AG04449 (cell line): ENCODE data around the gene MGMT.

Experiments used
- CTCF ChIA-PET: fragments of 350-600 bp; formaldehyde crosslinking; extraction: SDS; loops from one replicate; lab custom pipeline; 2021; ENCODE audit warnings: antibody characterized with exemption; lab: Yijun Ruan, JAX
- POLR2A ChIA-PET: fragments of 400-600, 350-600 bp; formaldehyde crosslinking; extraction: SDS; loops from one replicate; lab custom pipeline; 2020; ENCODE audit warnings: antibody characterized with exemption, inconsistent platforms; lab: Yijun Ruan, JAX
- DNase-seq: peaks from one replicate; pipeline ENCODE4 v3.0.0-alpha.2; 2010; ENCODE audit warnings: low read depth, low spot score
- H3K4me3 ChIP-seq: 2 replicates; pipeline ENCODE4 v1.5.1; 2011; ENCODE audit warnings: low read depth, mild to moderate bottlenecking, control low read depth, low read length
- TF ChIP-seq, protein P1 (sequence below): IDR thresholded peaks from one replicate; pipeline ENCODE4 v1.5.1; 2011; ENCODE audit warnings: mild to moderate bottlenecking, moderate library complexity, low read length, control low read depth, inconsistent platforms; ENCODE audit not compliant: insufficient read depth; ENCODE audit errors: missing control alignments

Gene MGMT

GRCh38 chr10:129560361-129560760 lies 93.3 kb downstream of the MGMT start:
- no peak for DNase-seq
- TF ChIP-seq, protein P1, sequence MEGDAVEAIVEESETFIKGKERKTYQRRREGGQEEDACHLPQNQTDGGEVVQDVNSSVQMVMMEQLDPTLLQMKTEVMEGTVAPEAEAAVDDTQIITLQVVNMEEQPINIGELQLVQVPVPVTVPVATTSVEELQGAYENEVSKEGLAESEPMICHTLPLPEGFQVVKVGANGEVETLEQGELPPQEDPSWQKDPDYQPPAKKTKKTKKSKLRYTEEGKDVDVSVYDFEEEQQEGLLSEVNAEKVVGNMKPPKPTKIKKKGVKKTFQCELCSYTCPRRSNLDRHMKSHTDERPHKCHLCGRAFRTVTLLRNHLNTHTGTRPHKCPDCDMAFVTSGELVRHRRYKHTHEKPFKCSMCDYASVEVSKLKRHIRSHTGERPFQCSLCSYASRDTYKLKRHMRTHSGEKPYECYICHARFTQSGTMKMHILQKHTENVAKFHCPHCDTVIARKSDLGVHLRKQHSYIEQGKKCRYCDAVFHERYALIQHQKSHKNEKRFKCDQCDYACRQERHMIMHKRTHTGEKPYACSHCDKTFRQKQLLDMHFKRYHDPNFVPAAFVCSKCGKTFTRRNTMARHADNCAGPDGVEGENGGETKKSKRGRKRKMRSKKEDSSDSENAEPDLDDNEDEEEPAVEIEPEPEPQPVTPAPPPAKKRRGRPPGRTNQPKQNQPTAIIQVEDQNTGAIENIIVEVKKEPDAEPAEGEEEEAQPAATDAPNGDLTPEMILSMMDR, result no peak
- no peak overlapping the region for H3K4me3 ChIP-seq
- ChIA-PET POLR2A (no interaction called here), CTCF (no interaction called here)

DNA sequence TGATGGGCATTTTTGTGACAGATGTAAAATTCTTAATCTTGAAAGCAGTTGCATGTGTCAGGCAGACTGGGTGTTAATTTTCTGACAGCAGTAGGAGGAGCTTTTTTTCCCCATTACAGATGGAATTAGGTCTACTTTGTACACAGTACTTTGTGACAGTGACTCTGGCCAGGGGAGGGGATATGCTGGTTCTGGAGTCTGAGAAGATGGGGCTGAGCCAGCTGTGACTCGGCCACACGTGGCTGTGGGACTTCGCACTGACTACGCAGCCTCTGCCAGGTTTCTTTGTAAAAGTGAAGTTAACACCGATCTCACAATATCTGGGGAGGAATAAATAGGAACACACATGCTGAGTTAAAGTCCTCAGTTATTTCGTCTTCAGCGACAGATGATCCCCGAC lies 95.4 kb downstream of the MGMT start:
- no peak overlapping the region for H3K4me3 ChIP-seq
- ChIA-PET POLR2A (no interaction called here), CTCF (interaction anchor here (1.3 kb wide), 1 partner anchor 16 kb away, joined by 3 read pairs; no protein-coding TSS in a partner anchor)
- no peak for DNase-seq
- TF ChIP-seq, protein P1, result no peak

GRCh38 chr10:129564923-129565322 lies 97.9 kb downstream of the MGMT start:
- ChIA-PET POLR2A (no interaction called here), CTCF (no interaction called here)
- DNase-seq, result no peak
- H3K4me3 ChIP-seq, result no peak overlapping the region
- TF ChIP-seq, protein P1, result no peak

DNA sequence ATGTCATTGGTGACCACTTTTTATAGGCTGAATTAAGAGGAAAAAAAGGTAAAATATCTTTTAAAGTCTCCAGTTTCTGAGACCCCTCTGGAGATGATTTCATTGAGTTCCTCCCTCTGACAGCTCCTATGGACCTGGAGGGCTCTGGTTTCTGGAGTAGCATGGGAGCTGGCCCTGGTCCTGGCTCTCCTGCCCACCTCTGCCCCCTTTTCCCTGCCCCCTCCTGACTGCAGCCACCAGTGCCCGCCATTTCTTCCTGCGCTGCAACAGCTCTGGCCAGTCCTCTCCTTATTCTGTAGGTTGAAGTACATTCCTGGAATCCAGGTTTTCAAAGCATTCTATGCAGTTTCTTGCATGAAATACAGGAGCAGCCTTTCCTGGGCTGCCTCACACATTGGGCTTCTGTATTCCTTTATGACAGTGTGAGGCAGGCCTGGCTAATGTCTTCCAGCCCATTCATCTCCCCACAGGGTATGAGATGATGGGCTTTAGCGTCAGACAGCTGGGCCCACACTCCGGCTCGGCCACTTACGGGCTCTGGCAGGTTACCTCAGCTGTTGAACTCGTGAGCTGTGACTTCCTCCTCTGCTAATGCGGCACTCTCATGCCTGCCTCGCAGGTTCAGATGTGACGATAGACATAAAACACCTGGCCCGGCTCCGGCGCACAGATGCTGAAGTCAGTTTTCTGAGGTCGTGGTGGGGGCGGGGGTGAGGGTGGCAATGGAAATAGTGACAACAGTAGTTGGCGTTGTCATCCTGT lies 101.7 kb downstream of the MGMT start:
- POLR2A ChIA-PET, result no interaction called here

DNA sequence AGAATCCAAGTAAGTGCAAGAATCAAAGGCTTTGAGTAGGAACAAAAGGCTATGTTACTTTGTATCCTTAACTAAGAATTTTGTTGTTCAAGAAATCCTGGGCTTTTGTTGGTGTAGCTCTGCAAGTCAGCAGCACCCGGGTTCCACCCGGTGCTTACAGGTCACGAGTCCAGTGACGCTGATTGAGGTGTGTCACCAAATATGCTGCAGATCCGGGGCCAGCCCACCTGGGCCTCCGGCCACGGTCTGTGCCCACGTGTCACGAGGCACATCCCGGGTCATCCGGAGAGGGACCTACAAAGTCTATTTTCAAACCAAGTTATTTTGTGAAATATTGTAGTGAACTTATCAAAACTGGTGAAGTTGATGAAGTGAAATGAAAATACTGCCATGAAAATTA lies 103.1 kb downstream of the MGMT start:
- TF ChIP-seq, protein P1, result no peak
- POLR2A ChIA-PET, result no interaction called here
- no peak overlapping the region for H3K4me3 ChIP-seq
- CTCF ChIA-PET, result no interaction called here
- DNase-seq, result no peak

More for the DNA sequence above, 101.7 kb downstream of the MGMT start:
- no peak overlapping the region for H3K4me3 ChIP-seq
- TF ChIP-seq, protein P1, result no peak
- CTCF ChIA-PET, result no interaction called here
- DNase-seq, result no peak

DNA sequence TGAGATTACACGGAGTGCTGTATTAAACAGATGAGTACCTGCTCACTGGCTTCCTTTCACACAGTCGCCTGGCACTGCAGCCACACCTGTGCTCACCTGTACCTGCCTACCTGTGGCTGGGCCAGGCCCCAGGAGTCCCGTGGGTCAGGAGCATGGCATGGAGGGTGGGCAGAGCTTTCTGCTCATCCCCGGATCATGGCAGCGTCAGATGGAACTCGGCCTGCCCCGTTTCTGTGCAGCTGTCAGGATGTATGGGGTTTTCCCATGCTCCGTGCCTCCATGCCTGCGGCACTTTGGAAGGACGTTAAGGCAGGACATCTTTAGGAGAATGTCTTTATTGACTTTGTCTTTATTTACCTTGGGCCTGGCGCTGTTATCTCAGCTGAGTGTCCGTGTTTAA lies 112.2 kb downstream of the MGMT start:
- ChIA-PET CTCF (no interaction called here), POLR2A (no interaction called here)
- TF ChIP-seq, protein P1, result no peak
- H3K4me3 ChIP-seq, result no peak overlapping the region
- no peak for DNase-seq
